Suppressor macrophage treated with lipopolysaccharide for 1 hour (primary cell): ENCODE measurements around the gene MAT1A.
"Not testable (repeated sequence)": the region's sequence is repeated elsewhere in the genome, so short reads cannot be mapped to it uniquely, and the experiment has no call there.

Experiments used
- DNase-seq, 3 donors: peaks; one replicate each; pipeline ENCODE4 v3.0.0-alpha.2; 2020 to 2022

MAT1A gene

DNA sequence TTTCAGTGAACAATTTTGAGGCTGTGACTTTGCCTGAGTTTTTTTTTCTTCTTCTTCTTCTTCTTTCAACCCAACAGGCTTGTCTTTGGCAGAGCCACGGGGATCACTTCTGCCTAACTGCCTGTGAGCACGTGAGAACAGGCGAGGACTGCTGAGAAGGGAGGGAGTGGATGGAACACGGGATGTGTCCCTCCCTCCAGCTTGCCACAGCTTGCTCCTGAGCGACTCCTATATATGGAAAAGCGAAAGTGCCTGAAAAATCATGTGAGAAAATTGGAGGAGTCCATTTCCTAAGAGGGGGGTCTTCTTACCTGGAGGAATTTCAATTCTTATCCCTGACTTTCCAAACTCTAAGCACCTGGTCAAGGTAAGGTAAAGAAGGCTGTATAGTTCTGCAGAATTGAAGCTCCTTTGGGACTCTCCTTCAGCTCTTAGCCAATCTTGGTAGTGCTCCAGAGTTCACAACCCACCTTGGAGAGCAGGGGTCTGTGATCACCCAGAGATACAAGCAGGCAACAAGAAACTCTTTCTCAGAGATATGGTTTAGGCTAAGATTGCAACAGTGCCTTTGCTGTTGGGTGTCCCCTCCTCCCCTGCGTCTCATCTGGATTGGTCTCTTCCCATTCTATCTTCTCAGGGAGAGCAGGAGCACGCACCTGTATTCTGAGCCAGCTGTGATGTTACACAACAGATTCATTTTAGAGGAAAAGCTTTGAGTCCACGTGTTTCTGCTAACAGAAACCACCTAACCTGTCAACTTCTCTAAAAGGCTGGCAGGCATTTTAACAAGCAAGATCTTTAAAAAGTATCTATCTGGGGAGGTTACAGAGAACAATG, at the start of gene MAT1A:
Gene MAT1A, minus strand, starts transcription at position 208 of the 837 bp plus-strand sequence. CDS start 235 bp downstream, outside the sequence.
- peak in 1 of 3 donors; percentile 10 for DNase-seq

DNA sequence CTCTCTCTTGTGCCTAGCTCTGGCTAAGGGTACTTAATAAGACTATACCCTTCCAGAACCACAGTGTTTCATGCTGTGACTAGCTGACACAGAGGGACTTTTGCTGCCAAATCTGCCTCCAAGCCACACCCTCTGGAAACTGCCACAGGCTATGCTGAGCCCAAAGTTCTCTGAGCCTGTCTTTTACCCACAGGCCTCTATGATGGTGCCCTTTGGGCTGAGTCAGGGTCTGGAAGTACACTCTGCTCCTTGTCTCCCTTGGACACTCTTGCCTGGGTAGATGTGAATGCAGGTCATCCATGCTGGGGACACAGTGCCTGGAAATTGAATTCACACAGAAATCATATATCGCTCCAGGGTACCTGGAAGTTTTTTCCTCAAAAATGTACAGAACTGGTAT, 44.5 kb upstream of the MAT1A start:
- DNase-seq, result no peak

DNA sequence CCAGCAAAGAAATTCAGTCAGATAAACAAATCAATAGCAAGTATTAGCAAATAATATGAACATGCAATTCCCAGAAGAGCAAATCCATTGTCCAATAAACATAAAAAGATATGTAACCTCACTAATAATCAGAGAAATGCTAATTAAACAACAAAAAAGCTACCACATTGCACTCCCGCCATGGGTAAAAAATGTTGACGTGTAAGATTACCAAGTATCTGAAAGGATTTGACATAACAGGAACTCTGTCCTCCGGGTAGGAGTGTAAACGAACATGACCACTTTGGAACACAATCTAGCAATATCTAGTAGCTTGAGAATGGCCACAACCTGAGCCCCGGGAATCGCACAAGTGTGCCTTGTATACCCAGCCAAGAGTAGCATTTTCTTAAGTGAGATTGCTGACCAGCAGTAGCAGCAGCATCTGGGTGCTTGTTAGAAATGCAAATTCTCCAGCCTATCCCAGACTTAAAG, 35.5 kb upstream of the MAT1A start:
- DNase-seq, result no peak

DNA sequence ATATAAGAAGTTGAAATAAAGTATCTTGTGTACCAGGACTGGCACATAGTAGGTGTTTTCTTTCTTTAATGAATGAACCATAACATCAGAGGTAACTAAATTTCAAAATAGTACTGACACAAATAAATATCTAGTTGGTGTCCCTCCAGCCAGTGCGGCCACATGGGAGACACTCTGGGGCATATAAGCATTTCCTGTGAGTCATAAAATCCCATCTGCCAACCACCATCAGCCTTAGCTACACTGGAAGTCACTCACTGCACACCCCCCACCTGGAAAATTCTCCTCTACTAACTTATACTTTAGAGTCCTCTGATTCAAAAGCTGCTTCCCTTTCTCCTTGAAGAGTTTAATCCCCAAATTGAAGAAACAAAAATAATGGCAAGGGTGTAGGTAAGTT, 34.6 kb upstream of the MAT1A start:
- DNase-seq, result peak in 1 of 3 donors; percentile 12

DNA sequence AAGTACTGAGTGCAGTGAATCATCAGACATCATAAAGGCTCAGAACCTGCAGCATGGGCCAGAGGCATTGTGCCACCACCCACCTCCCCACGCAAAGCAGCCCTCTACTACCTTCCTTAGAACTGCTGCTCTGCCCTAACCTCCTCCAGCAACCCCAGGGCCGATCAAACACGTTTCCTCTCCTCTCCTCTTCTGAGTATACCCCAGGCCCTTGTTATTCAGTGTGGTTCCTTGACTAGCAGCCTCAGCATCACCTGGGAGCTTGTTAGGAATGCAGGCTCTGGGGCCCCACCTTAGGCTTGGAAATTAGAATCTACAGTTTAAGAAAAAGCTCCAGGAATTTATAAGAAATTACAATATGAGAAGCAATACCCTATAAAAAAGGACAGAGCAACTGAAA, 33.9 kb upstream of the MAT1A start:
- no peak for DNase-seq

DNA sequence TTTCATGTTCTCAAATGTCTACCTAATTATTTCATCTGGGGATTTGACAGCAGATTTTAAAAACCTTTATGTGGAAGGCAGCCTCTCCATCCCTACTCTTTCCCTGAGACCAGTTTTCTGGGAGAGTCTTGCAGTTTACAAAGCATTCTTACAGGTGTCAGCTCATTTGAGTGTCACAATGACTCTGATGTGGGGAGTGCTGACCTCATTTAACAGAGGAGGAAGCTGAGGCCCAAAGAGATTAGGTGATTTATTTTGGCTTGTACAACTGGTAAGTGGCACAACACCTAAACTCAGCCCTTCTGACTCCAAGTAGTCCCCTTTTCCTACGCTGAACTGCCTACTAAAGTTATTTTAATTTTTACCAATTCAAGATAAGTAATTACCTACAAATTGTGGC, 33.3 kb upstream of the MAT1A start:
- DNase-seq, result no peak

DNA sequence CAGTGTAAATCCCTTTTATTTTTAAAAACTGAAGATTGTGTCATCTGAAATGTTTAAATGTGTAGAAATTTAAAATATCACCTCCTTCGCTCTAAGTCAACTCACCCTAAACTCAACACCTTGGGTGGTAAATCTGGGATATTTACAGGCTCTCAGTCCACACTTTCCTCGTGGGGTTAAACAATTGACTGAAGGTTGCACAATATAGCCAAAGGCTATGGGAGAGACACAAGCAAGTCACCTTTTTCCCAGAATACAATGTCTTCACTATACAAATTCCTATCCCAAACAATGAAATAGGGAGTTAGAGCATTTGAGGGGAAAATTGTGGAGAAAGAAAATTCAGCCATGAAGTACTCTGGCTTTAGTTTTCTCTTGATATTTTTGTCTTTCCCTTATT, 32.7 kb upstream of the MAT1A start:
- DNase-seq, result no peak

DNA sequence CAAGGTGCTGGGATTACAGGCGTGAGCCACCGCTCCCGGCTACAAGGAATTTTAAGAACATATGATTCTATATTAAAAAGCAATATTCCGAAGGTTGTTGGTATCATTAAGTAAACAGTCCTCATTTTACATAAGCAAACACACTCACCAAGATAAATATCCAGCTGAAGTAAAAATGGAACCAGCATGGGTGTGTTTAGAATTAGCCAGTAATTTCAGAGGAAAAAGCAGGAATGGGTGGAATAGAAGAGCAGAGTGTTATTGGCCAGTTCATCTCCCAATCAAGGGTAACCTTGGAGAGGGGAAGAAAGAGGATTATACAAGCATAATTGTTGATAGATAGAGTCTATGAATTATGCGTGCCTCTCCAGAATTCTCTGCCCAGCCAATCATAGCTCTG, 31.7 kb upstream of the MAT1A start:
- no peak for DNase-seq

DNA sequence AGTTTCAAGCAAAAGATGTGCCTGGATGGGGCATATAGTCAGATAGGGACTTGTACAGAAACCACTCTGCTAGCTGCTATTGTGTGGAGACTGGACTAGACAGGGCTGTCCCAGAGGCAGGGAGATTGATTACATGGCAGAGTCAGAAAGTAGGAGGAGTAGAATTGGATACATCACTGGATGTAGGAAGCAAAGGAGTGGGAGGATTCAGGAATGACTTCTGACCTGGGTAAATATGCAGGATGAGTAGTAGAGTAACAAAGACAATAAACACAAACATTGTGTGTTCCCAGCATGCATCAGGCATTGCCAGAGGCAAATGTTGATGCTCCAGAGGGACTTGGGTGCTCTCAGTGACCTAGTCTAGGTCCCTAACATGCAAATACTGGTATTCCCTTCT, 30.9 kb upstream of the MAT1A start:
- no peak for DNase-seq

DNA sequence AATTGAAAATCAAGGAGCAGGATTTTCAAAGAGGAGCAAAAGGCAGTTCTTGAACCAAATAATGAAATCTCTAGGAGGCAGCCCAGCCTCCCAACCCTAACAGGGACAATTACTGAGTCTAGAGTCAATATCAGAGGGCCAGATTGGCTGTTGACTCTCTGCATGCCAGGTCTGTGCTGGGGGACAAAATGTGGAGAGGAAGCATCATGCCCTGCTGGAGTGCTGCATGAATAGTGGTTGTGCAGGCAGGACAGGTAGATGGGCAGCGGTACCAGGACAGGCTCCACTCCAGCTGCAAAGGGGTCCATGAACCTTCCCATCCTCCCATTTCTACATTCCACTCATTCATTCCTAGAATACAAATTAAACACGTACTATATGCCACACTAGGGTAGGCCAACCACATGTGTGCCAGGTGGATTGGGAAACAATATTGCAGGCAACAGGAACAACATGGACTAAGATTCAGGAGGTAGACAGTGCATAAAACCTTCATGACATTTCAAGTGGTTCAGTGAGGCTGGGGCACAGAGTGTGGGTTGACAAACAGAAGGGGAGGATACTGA, 30.4 kb upstream of the MAT1A start:
- DNase-seq, result no peak

DNA sequence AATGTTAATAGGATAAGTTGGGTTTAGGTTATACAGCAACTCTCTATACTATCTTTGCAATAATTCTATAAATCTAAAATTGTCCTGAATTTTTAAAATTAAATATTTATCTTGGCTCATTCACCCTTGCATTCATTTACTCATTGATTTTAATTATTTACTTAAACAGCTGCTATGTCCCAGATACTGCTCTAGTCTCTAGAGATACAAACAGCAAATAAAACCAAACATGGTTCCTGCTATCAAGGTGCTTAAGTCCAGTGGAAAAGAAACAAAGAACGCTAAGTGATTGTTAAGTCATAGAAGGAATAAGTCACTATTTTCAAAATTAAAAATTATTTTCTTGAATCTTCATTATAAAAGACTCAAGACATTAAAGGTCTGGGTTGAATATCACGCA, 29.9 kb upstream of the MAT1A start:
- DNase-seq, result no peak

DNA sequence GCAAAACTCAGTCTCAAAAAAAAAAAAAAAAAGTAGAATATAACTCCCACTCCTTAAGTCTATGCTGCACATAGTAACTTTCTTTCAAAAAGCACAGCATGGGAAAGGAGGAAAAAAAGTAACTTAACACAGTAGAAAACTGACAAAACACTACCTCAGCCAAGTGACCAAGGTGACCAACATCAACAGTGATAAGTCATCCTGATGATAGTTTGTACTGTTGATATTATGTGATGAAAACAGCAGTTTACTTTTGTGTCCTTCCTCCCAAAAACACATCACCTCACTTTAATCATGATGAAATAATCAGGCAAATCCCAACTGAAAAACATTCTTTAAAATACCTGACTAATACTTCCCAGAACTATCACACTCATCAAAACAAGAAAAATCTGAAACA, 29.3 kb upstream of the MAT1A start:
- DNase-seq, result no peak

DNA sequence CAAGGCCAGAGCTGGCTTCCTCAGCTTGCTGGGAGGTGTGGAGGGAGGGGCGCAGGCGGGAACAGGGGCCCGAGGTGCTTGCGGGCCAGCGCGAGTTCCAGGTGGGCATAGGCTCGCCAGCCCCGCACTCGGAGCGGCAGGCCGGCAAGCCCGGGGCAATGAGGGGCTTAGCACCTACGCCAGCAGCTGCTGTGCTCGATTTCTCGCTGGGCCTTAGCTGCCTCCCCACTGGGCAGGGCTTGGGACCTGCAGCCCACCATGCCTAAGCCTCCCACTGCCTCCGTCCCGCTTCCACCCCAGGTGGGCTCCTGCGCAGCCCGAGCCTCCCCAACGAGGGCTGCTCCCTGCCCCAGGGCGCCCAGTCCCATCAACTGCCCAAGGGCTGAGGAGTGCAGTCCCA, 25.9 kb upstream of the MAT1A start:
- no peak for DNase-seq

DNA sequence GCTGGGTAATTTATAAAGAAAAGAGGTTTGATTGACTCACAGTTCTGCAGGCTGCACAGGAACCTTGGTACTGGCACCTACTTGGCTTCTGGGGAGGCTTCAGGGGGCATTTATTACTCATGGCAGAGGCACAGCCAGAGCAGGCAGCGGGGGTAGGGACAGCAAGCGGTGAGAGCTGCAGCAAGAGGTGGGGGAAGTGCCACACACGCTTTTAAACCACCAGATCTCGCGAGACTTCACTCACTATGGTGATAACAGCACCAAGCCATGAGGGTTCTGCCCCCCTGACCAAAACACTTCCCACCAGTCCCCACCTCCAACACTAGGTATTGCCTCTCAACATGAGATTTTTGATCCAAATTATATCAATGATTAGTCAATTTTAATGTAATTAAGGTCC, 24.1 kb upstream of the MAT1A start:
- no peak for DNase-seq

DNA sequence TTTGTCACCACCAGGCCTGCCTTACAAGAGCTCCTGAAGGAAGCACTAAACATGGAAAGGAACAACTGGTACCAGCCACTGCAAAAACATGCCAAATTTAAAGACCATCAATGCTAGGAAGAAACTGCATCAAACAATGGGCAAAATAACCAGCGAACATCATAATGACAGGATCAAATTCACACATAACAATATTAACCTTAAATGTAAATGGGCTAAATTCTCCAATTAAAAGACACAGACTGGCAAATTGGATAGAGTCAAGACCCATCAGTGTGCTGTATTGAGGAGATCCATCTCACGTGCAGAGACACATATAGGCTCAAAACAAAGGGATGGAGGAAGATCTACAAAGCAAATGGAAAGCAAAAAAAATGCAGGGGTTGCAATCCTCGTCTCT, 16.5 kb upstream of the MAT1A start:
- DNase-seq, result not testable (repeated sequence)

DNA sequence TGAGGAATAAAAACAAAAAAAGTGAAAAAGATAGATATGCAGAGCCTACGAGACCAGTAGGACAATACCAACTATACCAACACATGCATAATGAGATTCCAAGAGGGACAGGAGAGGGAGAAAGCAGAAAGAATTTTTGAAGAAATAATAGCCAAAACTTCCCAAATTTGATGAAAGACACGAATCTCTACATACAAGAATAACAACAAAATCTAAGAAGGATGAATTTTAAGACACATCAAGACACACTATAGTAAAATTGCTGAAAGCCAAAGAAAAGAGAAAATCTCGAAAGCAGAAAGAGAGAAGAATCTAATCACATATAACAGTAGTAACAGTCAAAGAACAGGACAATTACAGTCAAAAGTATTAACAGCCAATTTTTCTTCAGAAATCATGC, 7.5 kb upstream of the MAT1A start:
- DNase-seq, result no peak

DNA sequence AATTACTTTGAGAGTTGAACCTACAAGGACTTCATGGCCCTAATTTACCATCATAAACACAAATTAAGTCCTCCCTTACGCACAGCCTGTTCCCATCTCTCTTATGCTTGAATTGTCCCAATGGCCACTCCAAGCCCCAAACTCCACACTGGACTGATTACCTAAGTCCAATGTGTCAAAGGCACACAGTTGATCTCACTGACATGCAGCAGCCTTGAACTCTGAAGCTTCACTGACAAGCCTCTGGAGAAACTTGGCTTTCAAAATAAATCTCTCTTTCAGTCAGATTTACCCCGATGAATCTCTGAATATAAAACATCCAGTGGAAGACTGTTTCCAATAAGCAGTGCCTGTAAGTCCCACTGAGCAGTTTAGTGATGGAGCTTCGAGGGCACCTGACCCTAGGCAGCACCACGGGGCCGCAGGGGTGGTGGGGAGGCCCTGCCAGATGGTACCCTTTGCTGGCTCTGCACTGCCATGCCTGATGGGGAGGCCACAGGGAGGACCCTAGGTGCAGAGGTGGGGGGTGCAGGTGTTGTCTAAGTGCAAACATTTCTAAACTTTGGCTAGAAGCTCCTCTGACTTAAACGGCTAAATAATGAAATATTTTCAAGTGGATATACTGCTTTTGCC, 3.3 kb upstream of the MAT1A start:
- no peak for DNase-seq

DNA sequence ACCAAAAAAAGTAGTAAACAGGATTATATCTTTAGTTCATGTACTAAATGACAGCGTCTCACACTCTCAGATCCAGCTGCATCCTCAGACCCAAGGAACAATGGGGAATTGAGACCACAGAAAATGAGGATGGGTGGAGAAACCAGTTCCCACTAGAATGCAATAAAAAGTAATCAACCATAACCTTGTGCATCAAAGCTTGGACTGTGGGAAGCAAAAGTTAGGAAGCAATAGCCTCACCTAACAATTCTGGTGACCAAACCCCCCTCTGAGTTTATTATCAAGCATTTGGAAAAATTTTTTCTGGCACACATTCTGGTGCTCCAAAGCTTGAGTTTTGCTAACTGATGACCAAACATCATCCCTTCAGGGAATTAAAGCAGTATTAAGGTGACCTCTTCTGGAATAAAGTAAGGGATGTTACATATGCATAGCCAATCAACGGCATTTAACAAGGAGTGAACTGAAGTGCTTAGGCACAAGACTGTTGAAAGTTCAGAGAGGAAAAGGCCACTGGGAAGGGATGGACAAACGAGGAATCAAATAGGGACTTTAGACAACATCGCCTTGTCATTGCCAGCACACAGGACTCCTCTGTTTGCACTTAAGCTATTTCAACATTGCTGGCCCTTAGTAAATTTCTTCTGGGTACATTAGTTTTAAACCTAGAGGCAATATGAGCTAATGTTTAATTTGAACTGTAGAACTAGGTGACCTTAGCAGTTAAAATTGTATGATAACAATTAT, 1.2 kb upstream of the MAT1A start:
- no peak for DNase-seq

DNA sequence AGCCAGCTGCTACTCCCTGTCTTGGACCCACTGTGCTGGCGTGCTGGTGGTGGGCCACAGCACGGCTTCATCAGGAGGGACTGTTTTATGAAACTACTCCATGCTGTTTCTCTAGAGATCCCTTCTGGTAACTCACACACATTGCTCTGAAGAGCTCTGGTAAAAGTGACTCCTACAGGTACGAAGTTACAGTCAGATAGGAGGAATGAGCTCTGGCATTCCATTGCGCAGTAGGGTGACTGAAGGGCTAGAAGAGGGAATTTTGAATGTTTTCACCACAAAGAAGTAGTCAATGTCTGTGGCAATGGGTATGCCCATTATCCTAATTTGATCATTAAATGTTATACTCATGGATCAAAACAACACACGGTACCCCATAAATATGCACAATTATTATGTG, 609 bp downstream of the MAT1A start:
- no peak for DNase-seq

DNA sequence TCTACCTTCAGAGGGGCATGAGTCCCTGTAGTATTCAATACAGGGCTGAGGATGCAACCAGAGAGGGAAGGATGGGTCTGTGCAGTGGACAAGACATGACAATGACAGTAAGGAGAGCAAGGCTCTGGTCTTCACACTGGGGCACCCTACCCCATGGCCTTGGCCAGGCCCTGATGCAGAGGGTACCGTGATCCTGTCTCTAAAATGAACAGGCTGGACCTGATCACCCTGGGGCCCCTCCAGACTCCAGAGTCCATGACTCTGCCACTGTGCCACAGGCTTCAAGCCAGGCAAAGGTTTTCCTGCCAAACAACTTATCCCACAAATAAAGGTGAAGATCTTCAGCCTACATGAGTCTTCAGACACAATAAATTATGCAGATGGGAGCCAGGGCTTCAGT, 4.9 kb downstream of the MAT1A start:
- DNase-seq, result no peak

DNA sequence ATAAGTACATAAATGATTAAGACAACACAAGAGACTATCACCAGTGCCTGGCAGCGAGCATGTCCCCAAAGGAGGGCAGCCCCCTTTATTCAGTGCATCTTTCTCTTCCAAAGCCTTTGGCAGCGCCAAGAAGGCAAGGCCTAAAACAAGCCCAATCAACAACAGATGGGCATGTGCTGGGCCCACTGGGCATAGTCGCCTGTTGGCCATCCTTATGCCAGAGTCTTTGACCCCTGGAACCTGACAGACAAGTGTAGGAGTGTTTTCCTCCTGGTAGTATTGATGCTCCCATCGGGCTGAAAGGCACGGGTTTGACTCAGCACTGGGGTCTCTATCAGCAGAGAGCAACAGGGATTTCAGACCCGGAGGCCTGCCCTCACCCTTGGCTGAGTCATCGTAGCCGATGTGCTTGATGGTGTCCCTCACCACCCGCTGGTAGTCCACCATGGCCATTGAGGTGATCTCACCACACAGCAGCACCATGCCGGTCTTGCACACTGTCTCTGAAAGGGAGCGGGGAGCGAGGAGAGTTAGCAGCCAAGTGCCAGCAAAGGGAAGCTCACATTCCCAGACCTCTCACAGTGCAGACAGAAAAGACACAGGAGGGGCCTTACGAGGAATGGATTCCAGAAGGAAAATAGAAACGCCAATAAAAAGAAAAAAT, 5.8 kb downstream of the MAT1A start:
- DNase-seq, result no peak

DNA sequence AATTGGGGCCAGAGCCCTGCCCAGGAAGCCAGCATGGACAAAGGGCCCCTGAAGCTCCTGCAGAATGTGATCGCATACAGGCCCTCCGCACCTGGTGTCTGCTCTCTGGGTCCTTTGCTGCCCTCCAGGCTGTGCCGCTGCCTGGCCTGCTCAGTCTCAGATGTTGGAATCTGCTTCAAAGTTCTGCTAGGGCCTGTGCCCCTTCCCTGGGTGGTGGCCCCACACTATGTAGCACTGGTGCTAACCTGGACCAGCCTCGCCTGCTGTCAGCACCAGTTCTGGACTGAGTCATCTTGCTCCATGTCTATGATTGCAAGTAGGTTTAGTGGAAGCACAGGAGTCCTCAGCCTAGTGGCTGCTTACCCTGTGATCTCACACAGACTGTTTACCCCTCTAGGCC, 6.3 kb downstream of the MAT1A start:
- no peak for DNase-seq
